Ectodermal cell (in vitro differentiated cells): Measurements from ENCODE around the gene CYTH2. TPM values are rescaled to one million over a fixed set of nuclear protein-coding genes. Genes with fewer than 3 reads are reported as not detected.

ENCODE experiments used
- H3K27ac ChIP-seq: 2 replicates; pipeline ENCODE4 v1.7.0; 2013; ENCODE audit warnings: mild to moderate bottlenecking, low read depth, low read length; ENCODE audit not compliant: insufficient read depth, poor library complexity, severe bottlenecking
- H3K27me3 ChIP-seq: 2 replicates; pipeline ENCODE4 v1.7.0; 2013; ENCODE audit warnings: mild to moderate bottlenecking, low read length; ENCODE audit not compliant: insufficient read depth, control insufficient read depth, poor library complexity, severe bottlenecking
- H3K36me3 ChIP-seq: one replicate; pipeline ENCODE4 v1.7.0; 2013; ENCODE audit warnings: low read length; ENCODE audit not compliant: control insufficient read depth, insufficient read depth
- H3K4me1 ChIP-seq: one replicate; pipeline ENCODE4 v1.7.0; 2013; ENCODE audit warnings: low read length; ENCODE audit not compliant: control insufficient read depth, insufficient read depth
- H3K4me3 ChIP-seq: 2 replicates; pipeline ENCODE4 v1.7.0; 2013; ENCODE audit warnings: low read depth, low read length, control low read depth; ENCODE audit not compliant: insufficient read depth
- H3K9me3 ChIP-seq: 2 replicates; pipeline ENCODE4 v1.7.0; 2013; ENCODE audit warnings: mild to moderate bottlenecking, low read length, moderate library complexity; ENCODE audit not compliant: control insufficient read depth
- WGBS, 2 experiments: methylation state at CpG; one replicate each; pipeline ENCODE4 v1.1.7; 2013; ENCODE audit warnings: missing lambda C conversion rate in 2 of 2; 5-methylcytosine and 5-hydroxymethylcytosine counted together
- polyA plus RNA-seq, 4 experiments: library from polyadenylated mRNA; stranded (reverse); fragments of 50-300 nt; gene quantifications; one replicate each; pipeline ENCODE4 v1.2.3, GENCODE V29; 2013

CYTH2 gene, protein sequence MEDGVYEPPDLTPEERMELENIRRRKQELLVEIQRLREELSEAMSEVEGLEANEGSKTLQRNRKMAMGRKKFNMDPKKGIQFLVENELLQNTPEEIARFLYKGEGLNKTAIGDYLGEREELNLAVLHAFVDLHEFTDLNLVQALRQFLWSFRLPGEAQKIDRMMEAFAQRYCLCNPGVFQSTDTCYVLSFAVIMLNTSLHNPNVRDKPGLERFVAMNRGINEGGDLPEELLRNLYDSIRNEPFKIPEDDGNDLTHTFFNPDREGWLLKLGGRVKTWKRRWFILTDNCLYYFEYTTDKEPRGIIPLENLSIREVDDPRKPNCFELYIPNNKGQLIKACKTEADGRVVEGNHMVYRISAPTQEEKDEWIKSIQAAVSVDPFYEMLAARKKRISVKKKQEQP
- 135 TPM for polyA plus RNA-seq (2013, experiment 1 of 4)
- polyA plus RNA-seq (2013, experiment 2 of 4), result 126 TPM
- polyA plus RNA-seq (2013, experiment 3 of 4), result 104 TPM
- polyA plus RNA-seq (2013, experiment 4 of 4), result 116 TPM

GRCh38 chr19:48469289-48469881 is at the start of gene CYTH2:
Gene CYTH2 (plus strand): TSS chr19:48469369. CDS start chr19:48469508, 139 bp downstream.
- Histone ChIP-seq H3K27me3 (no peaks in the 10 kb centered on the region), H3K4me1 (peaks cover 11% of the 10 kb centered on the region), H3K36me3 (peaks cover 32% of the 10 kb centered on the region), H3K9me3 (no peaks in the 10 kb centered on the region), H3K4me3 (peak within 1 kb of the TSS; percentile 75), H3K27ac (peak within 1 kb of the TSS; percentile 95)
- 1% methylated on average over 66 of the region's 66 CpGs for WGBS, 2 experiments

DNA sequence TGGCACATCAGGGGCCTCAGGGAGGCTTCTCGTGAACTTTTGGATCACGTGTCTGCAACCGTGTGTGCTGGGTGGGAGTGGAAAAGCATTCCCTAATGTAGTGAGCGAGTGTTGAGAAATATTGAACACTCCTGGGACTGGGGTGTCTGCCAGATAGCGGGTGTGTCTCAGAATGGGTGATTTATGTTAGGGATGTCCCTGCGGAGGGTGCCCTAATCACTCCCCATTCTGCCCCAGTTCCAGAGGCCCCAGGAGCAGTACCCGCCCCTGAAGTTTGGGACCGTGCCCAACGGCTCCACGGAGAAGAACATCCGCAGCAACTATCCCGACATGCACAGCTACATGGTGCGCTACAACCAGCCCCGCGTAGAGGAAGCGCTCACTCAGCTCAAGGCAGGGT is 47.6 kb upstream of the CYTH2 start:
- Histone ChIP-seq H3K4me1 (peaks cover 4% of the 10 kb centered on the region), H3K9me3 (no peaks in the 10 kb centered on the region), H3K36me3 (no peaks in the 10 kb centered on the region), H3K4me3 (no peak overlapping the region), H3K27ac (no peak overlapping the region), H3K27me3 (no peaks in the 10 kb centered on the region)
- 87 to 91% methylated on average over 16 of the region's 16 CpGs for WGBS, 2 experiments

GRCh38 chr19:48424694-48425219 is 44.4 kb upstream of the CYTH2 start:
- H3K36me3 ChIP-seq, result no peaks in the 10 kb centered on the region
- H3K4me1 ChIP-seq, result no peaks in the 10 kb centered on the region
- H3K9me3 ChIP-seq, result no peaks in the 10 kb centered on the region
- no peak overlapping the region for H3K4me3 ChIP-seq
- no peaks in the 10 kb centered on the region for H3K27me3 ChIP-seq
- WGBS, 2 experiments, result 44 to 54% methylated on average over 8 of the region's 8 CpGs
- peak overlapping the region; percentile 26 for H3K27ac ChIP-seq

DNA sequence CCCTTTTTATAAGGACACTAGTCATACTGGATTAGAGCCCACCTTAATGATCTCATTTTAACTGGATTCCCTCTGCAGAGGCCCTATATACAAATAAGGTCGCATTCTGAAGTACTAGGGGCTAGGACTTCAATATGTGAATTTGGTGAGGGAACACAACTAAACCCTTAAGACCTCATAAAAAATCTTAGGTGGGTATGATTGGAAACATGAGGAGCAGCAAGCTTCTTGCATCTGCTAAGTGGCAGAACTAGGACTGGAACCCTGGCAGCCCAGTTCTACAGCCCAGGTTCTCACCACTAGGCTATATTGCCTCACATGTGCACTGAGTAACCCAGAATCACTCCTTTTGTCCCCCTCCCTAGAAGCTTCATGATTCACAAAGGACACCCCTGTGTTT is 40.5 kb upstream of the CYTH2 start:
- Histone ChIP-seq H3K27ac (no peak overlapping the region), H3K27me3 (no peaks in the 10 kb centered on the region), H3K36me3 (no peaks in the 10 kb centered on the region), H3K4me3 (no peak overlapping the region), H3K4me1 (no peaks in the 10 kb centered on the region), H3K9me3 (no peaks in the 10 kb centered on the region)
- WGBS, 2 experiments, result 87% methylated on average over 1 of the region's 1 CpG; no CpG with 5 or more reads in 1 of the 2 experiments

GRCh38 chr19:48433337-48433736 is 35.8 kb upstream of the CYTH2 start:
- Histone ChIP-seq H3K9me3 (no peaks in the 10 kb centered on the region), H3K4me1 (no peaks in the 10 kb centered on the region), H3K27ac (no peak overlapping the region), H3K4me3 (no peak overlapping the region), H3K36me3 (no peaks in the 10 kb centered on the region), H3K27me3 (no peaks in the 10 kb centered on the region)
- WGBS, 2 experiments, result 75 to 84% methylated on average over 8 of the region's 8 CpGs

- no peaks in the 10 kb centered on the region for H3K36me3 ChIP-seq
- H3K9me3 ChIP-seq, result no peaks in the 10 kb centered on the region
- 89 to 93% methylated on average over 5 of the region's 5 CpGs for WGBS, 2 experiments
- H3K27me3 ChIP-seq, result peaks cover 2% of the 10 kb centered on the region
- H3K4me1 ChIP-seq, result no peaks in the 10 kb centered on the region
- H3K27ac ChIP-seq, result no peak overlapping the region
- no peak overlapping the region for H3K4me3 ChIP-seq
These were observed 32.6 kb upstream of the CYTH2 start for GRCh38 chr19:48436586-48436985.

DNA sequence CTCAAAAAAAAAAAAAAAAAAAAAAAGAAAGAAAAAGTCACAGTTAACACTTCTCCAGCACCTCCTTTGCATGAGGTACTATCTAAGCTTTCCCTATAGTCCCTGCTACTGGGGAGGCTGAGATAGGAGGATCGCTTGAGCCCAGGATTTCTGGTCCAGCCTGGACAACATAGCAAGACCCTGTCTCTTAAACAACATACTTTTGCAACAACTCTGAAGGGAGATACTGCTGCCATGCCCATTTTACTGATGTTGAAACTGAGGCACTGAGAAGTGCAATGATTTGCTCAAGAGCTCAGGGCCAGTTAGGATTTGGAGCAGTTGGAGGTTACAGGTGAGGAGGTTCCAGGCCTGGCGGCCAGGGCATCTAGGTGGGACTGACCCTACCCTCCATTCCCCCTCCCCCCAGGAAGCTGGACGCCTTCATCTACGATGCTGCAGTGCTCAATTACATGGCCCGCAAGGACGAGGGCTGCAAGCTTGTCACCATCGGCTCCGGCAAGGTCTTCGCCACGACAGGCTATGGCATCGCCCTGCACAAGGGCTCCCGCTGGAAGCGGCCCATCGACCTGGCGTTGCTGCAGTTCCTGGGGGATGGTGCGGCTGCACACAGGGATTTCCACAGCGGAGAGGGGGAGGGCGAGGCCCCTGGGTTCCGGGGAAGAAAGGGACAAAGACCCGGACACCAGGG is 27.7 kb upstream of the CYTH2 start:
- no peaks in the 10 kb centered on the region for H3K9me3 ChIP-seq
- peaks cover 34% of the 10 kb centered on the region for H3K27me3 ChIP-seq
- H3K27ac ChIP-seq, result no peak overlapping the region
- peaks cover 13% of the 10 kb centered on the region for H3K4me1 ChIP-seq
- no peak overlapping the region for H3K4me3 ChIP-seq
- no peaks in the 10 kb centered on the region for H3K36me3 ChIP-seq
- 94% methylated on average over 20 of the region's 20 CpGs for WGBS, 2 experiments

- H3K9me3 ChIP-seq, result no peaks in the 10 kb centered on the region
- H3K36me3 ChIP-seq, result no peaks in the 10 kb centered on the region
- WGBS, 2 experiments, result 73 to 74% methylated on average over 94 of the region's 94 CpGs
- H3K4me3 ChIP-seq, result no peak overlapping the region
- H3K4me1 ChIP-seq, result peaks cover 15% of the 10 kb centered on the region
- H3K27me3 ChIP-seq, result peaks cover 34% of the 10 kb centered on the region
- no peak overlapping the region for H3K27ac ChIP-seq
These were observed 26.8 kb upstream of the CYTH2 start for GRCh38 chr19:48442116-48443035.

DNA sequence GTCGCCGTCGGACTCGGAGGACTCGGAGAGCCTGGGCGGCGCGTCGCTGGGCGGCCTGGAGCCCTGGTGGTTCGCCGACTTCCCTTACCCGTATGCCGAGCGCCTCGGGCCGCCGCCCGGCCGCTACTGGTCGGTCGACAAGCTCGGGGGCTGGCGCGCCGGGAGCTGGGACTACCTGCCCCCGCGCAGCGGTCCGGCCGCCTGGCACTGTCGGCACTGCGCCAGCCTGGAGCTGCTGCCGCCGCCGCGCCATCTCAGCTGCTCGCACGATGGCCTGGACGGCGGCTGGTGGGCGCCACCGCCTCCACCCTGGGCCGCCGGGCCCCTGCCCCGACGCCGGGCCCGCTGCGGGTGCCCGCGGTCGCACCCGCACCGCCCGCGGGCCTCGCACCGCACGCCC is 25.9 kb upstream of the CYTH2 start:
- Histone ChIP-seq H3K36me3 (peaks cover 9% of the 10 kb centered on the region), H3K4me3 (no peak overlapping the region), H3K27me3 (peaks cover 34% of the 10 kb centered on the region), H3K9me3 (no peaks in the 10 kb centered on the region), H3K4me1 (peaks cover 15% of the 10 kb centered on the region), H3K27ac (no peak overlapping the region)
- 37 to 39% methylated on average over 60 of the region's 60 CpGs for WGBS, 2 experiments
